Activated CD4-positive, alpha-beta T cell treated with anti-CD3 and anti-CD28 coated beads, Interleukin-2, Interleukin-4, amounts not matched to agents 100 ng/mL and 50 ng/mL, durations not matched to agents 16 hours and 8 hours (primary cell): ENCODE results near the gene TEDC2.
A peak's percentile ranks its signal among the peaks of the same experiment; 100 is the strongest.
"Not testable (repeated sequence)": the region's sequence is repeated elsewhere in the genome, so short reads cannot be mapped to it uniquely, and the experiment has no call there.

Experiments
- DNase-seq: peaks from one replicate; pipeline ENCODE4 v3.0.0-alpha.2; 2020; ENCODE audit warnings: low spot score

The TEDC2 gene

GRCh38 chr16:2459647-2460390 lies at the start of gene TEDC2:
Gene TEDC2 (plus strand): TSS chr16:2460109. CDS start chr16:2460145, 36 bp downstream.
- peak; percentile 98 for DNase-seq

- DNase-seq: no peak
Measured at GRCh38 chr16:2415085-2415484, 44.8 kb upstream of the TEDC2 start.

GRCh38 chr16:2420035-2420434 lies 39.9 kb upstream of the TEDC2 start:
- no peak for DNase-seq

- DNase-seq: no peak
Measured at GRCh38 chr16:2422123-2422867, 37.6 kb upstream of the TEDC2 start.

GRCh38 chr16:2424061-2425007 lies 35.6 kb upstream of the TEDC2 start:
- DNase-seq: no peak

- DNase-seq: no peak
Measured at GRCh38 chr16:2425008-2425518, 34.8 kb upstream of the TEDC2 start.

- no peak for DNase-seq
Measured at GRCh38 chr16:2425825-2426430, 34.0 kb upstream of the TEDC2 start.

- DNase-seq: no peak
Measured at GRCh38 chr16:2426941-2427361, 33.0 kb upstream of the TEDC2 start.

- DNase-seq: no peak
Measured at GRCh38 chr16:2427526-2427925, 32.4 kb upstream of the TEDC2 start.

GRCh38 chr16:2428051-2428783 lies 31.7 kb upstream of the TEDC2 start:
- DNase-seq: no peak

GRCh38 chr16:2428784-2429033 lies 31.2 kb upstream of the TEDC2 start:
- no peak for DNase-seq

GRCh38 chr16:2429034-2429770 lies 30.7 kb upstream of the TEDC2 start, which contains the start of gene CCNF:
Gene CCNF (plus strand): TSS chr16:2429447. CDS start chr16:2429482, 35 bp downstream.
- DNase-seq: peak; percentile 99

- DNase-seq: peak; percentile 21
Measured at GRCh38 chr16:2429771-2430663, 29.9 kb upstream of the TEDC2 start.

- no peak for DNase-seq
Measured at GRCh38 chr16:2432286-2432685, 27.6 kb upstream of the TEDC2 start.

GRCh38 chr16:2432801-2433505 lies 27.0 kb upstream of the TEDC2 start:
- DNase-seq: no peak

GRCh38 chr16:2435236-2435635 lies 24.7 kb upstream of the TEDC2 start:
- not testable (repeated sequence) for DNase-seq

GRCh38 chr16:2436110-2436509 lies 23.8 kb upstream of the TEDC2 start:
- no peak for DNase-seq

- DNase-seq: no peak
Measured at GRCh38 chr16:2437032-2437790, 22.7 kb upstream of the TEDC2 start.
